Central memory CD8-positive, alpha-beta T cell (primary cell): ENCODE data around the gene HCAR3.
"Not testable (repeated sequence)": the region's sequence is repeated elsewhere in the genome, so short reads cannot be mapped to it uniquely, and the experiment has no call there.

Source experiments
- ATAC-seq: fragments of 150-1000 bp; cut with Tn5 transposase; replicated peaks from 2 replicates; pipeline ENCODE4 v1.10.0; 2022; ENCODE audit warnings: mild to moderate bottlenecking, moderate FRiP score, moderate number of reproducible peaks; ENCODE audit not compliant: poor library complexity, severe bottlenecking; ENCODE audit errors: extremely low read depth
- DNase-seq, 2 donors: peaks; one replicate each; pipeline ENCODE4 v3.0.0; 2021; ENCODE audit warnings: low spot score in 2 of 2
- H3K27ac Mint-ChIP-seq: one replicate; pipeline ENCODE4 v1.8.0; 2022; ENCODE audit warnings: low read depth, mild to moderate bottlenecking, moderate library complexity, mixed read lengths
- H3K27me3 Mint-ChIP-seq: one replicate; pipeline ENCODE4 v1.8.0; 2022; ENCODE audit warnings: mixed read lengths
- H3K36me3 Mint-ChIP-seq: one replicate; pipeline ENCODE4 v1.8.0; 2022; ENCODE audit warnings: mild to moderate bottlenecking, moderate library complexity, mixed read lengths; ENCODE audit not compliant: insufficient read depth
- H3K4me1 Mint-ChIP-seq: one replicate; pipeline ENCODE4 v1.8.0; 2022; ENCODE audit warnings: mixed read lengths
- H3K4me3 Mint-ChIP-seq: one replicate; pipeline ENCODE4 v1.8.0; 2022; ENCODE audit warnings: mild to moderate bottlenecking, moderate library complexity, mixed read lengths
- H3K9me3 Mint-ChIP-seq: one replicate; pipeline ENCODE4 v1.8.0; 2022; ENCODE audit warnings: mixed read lengths

Gene HCAR3

DNA sequence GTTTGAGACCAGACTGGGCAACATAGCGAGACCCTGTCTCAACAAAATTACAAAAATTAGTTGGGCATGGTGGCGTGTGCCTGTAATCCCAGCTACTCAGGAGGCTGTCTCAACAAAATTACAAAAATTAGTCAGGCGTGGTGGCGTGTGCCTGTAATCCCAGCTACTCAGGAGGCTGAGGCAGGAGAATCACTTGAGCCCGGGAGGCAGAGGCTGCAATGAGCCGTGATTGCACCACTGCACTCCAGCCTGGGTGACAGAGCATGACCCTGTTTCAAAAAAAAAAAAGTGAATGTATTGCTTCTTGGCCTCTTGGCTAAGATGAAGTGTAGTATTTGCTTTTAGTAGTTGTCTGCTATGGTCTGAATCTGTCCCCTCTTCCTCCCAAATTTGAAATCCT is 35.6 kb downstream of the HCAR3 start:
- H3K4me1 Mint-ChIP-seq, H3K36me3 Mint-ChIP-seq, H3K27ac Mint-ChIP-seq, H3K9me3 Mint-ChIP-seq, H3K4me3 Mint-ChIP-seq, DNase-seq, ATAC-seq: not testable (repeated sequence)
- H3K27me3 Mint-ChIP-seq: peaks cover 12% of the 10 kb centered on the region

DNA sequence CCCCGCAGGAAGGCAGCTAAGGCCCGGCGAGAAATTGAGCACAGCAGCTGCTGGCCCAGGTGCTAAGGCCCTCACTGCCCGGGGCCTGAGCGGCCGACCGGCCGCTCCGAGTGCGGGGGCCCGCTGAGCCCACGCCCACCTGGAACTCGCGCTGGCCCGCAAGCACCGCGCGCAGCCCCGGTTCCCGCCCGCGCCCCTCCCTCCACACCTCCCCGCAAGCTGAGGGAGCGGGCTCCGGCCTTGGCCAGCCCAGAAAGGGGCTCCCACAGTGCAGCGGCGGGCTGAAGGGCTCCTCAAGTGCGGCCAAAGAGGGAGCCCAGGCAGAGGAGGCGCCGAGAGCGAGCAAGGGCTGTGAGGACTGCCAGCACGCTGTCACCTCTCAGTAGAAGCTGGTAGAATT is 39.8 kb downstream of the HCAR3 start:
- H3K4me3 Mint-ChIP-seq, H3K4me1 Mint-ChIP-seq, H3K27ac Mint-ChIP-seq, ATAC-seq, H3K36me3 Mint-ChIP-seq, H3K9me3 Mint-ChIP-seq, DNase-seq: not testable (repeated sequence)
- H3K27me3 Mint-ChIP-seq: peaks cover 44% of the 10 kb centered on the region

DNA sequence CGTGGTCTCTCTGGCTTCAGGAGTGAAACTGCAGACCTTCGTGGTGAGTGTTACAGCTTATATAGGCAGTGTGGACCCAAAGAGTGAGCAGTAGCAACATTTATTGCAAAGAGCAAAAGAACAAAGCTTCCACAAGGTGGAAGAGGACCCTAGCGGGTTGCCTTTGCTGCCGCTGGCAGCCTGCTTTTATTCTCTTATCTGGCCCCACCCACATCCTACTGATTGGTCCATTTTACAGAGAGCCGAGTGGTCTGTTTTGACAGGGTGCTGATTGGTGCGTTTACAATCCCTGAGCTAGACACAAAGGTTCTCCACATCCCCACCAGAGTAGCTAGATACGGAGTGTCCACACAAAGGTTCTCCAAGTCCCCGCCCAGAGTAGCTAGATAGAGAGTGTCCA is 40.6 kb downstream of the HCAR3 start:
- not testable (repeated sequence) for ATAC-seq, DNase-seq, H3K9me3 Mint-ChIP-seq, H3K27ac Mint-ChIP-seq, H3K36me3 Mint-ChIP-seq, H3K4me1 Mint-ChIP-seq, H3K4me3 Mint-ChIP-seq
- H3K27me3 Mint-ChIP-seq: peaks cover 44% of the 10 kb centered on the region

DNA sequence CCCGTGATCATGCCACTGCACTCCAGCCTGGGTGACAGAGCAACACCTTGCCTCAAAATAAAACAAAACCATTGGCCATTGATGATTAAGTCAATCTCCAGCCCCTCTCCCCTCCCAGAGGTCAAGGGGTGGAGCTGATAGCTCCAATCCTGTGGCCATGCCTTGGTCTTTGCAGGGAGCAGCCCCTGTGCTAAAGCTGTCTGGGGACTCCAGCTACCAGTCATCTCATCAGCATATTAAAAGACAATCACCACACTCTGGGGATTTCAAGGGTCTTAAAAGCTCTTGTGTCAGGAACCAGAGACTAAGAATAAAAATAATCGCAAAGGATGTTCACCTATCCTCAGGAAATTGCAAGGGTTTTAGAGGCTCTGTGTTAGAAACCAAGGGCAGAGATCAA is 44.1 kb downstream of the HCAR3 start:
- no peak for ATAC-seq

DNA sequence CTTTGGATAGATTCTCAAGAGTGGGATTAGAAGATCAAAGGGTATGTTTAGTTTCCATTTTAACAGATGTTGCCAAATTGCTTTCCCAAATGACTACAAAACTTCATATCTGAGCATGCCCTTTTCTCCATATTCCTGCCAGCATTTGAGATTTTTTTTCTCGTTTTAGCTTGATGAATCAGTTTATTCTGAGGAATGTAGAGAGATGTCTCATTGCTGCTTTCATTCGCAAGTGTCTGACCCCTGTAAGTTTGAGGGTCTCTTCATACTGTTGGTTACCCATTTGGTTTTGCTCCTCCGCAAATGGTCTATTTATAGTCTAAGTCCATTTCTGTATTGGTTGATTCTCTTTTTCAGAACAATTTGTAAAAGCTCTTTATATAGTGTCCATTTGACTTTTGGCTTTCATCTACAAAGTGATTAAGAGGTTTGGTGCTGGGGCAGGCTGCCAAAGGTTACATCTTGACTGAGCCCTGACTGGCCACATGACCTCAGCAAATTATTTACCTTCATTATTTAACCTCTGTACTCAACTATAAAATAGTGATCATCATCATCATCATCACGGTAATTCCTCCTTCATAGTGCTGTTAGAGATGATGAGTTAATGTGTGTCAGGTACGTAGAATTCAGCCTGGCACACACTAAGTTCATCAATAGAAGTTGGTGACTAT is 47.1 kb downstream of the HCAR3 start:
- no peaks in the 10 kb centered on the region for H3K36me3 Mint-ChIP-seq

More for the DNA sequence above, 44.1 kb downstream of the HCAR3 start:
- Mint-ChIP-seq H3K4me3 (no peak overlapping the region), H3K27ac (no peak overlapping the region), H3K9me3 (no peaks in the 10 kb centered on the region), H3K27me3 (peaks cover 42% of the 10 kb centered on the region), H3K4me1 (peaks cover 5% of the 10 kb centered on the region), H3K36me3 (no peaks in the 10 kb centered on the region)
- DNase-seq: no peak

DNA sequence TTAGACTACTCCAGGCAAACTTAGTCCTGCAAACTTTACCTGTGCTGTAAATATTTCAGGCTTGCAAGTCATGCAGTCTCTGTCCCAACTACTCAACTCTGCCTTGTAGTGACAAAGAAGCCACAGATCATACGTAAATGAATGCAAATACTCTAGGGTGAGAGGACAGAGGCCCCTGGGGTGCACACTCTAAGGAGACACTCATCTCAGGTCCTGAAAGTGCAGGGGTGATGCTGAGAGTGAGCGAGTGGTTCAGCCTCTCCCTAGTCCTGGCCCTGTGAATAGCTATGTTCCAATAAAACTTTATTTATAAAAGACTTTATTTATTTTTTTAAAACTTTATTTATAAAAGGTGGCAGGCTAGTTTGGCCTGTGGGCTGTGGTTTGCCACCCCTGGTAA is 48.3 kb downstream of the HCAR3 start:
- H3K4me3 Mint-ChIP-seq: no peak overlapping the region
- no peaks in the 10 kb centered on the region for H3K36me3 Mint-ChIP-seq
- H3K4me1 Mint-ChIP-seq: peaks cover 5% of the 10 kb centered on the region
- no peaks in the 10 kb centered on the region for H3K9me3 Mint-ChIP-seq
- H3K27me3 Mint-ChIP-seq: peaks cover 5% of the 10 kb centered on the region
- no peak for DNase-seq
- no peak overlapping the region for H3K27ac Mint-ChIP-seq
- ATAC-seq: no peak

More for the DNA sequence above, 47.1 kb downstream of the HCAR3 start:
- Mint-ChIP-seq H3K9me3 (no peaks in the 10 kb centered on the region), H3K4me3 (no peak overlapping the region), H3K27me3 (peaks cover 17% of the 10 kb centered on the region), H3K4me1 (peaks cover 5% of the 10 kb centered on the region), H3K27ac (no peak overlapping the region)
- DNase-seq (no peak), ATAC-seq (no peak)

DNA sequence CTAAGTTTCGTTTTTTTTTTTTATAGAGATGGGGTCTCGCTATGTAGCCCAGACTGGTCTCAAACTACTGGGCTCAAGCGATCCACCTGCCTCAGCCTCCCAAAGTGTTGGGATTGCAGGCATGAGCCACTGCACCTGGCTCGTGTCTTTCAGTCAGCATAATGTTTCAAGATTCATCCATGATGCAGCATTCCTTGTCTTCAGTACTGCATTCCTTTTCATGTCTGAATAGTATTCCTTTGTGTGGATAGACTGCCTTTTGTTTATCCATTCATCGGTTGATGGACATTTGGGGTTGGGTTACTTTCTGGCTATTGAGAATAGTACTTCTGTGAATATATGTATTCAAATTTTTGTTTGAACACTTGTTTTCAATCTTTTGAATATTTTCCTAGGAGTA is 50.9 kb downstream of the HCAR3 start:
- H3K36me3 Mint-ChIP-seq: no peaks in the 10 kb centered on the region
- H3K27ac Mint-ChIP-seq: no peak overlapping the region
- H3K4me1 Mint-ChIP-seq: no peaks in the 10 kb centered on the region
- no peak for ATAC-seq
- no peaks in the 10 kb centered on the region for H3K27me3 Mint-ChIP-seq
- no peak overlapping the region for H3K4me3 Mint-ChIP-seq
- no peaks in the 10 kb centered on the region for H3K9me3 Mint-ChIP-seq
- DNase-seq: no peak

DNA sequence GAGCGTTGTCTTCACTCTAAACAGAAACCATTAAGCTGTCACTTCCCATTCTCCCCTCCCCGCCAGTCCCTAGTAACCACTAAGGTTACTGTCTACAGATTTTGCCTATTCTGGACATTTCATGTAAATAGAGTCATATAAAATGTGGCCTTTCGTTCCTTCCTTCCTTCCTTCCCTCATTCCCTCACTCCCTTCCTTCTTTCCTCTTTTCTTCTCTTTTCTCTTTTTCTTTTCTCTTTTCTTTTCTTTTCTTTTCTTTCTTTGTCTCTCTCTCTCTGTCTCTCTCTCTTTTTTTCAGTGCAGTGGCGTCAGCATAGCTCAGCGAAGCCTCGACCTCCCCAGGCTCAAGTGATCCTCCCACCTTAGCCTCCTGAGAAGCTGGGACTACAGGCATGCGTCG is 51.3 kb downstream of the HCAR3 start:
- Mint-ChIP-seq H3K4me3 (no peak overlapping the region), H3K27me3 (no peaks in the 10 kb centered on the region), H3K9me3 (no peaks in the 10 kb centered on the region), H3K27ac (no peak overlapping the region), H3K36me3 (no peaks in the 10 kb centered on the region), H3K4me1 (no peaks in the 10 kb centered on the region)
- ATAC-seq: no peak
- no peak for DNase-seq
